HG03354 (cell line): ENCODE measurements around the gene CDT1.

ENCODE experiments used
- ATAC-seq: cut with Tn5 transposase; IDR thresholded peaks from one replicate; pipeline ENCODE4 v1.9.1; 2021; ENCODE audit warnings: mild to moderate bottlenecking; ENCODE audit not compliant: unreplicated experiment, poor library complexity, severe bottlenecking

The CDT1 gene

DNA sequence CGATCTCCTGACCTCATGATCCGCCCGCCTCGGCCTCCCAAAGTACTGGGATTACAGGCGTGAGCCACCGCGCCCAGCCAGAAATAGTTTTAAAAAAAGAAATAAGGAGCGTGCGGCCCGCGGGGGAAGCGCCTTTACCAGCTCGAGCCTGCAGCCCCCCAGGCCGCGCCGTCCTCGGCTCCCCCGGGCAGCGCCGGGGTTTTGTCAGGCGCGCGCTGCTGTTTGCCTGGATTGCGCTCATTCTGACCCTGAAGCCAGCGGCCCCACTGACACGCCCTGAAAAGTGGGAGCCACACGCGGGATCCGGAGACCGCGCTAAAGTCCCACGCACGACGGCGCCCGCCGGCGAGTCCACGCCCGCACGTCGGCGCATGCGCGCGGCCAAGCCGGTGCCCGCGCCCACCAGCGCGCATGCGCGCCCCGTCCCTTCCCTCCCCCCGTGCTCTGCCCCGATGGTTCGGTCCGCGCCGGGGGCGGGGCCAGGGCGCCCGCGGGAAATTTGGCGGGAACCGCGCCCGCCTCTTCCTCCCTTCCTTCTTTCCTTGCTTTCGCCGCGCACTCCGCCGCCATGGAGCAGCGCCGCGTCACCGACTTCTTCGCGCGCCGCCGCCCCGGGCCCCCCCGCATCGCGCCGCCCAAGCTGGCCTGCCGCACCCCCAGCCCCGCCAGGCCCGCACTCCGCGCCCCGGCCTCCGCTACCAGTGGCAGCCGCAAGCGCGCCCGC, at the start of gene CDT1:
TSS of gene CDT1 (plus strand) at position 526 of the 724 bp plus-strand sequence. CDS start at position 569, 43 bp downstream.
- peak; percentile 59 for ATAC-seq

DNA sequence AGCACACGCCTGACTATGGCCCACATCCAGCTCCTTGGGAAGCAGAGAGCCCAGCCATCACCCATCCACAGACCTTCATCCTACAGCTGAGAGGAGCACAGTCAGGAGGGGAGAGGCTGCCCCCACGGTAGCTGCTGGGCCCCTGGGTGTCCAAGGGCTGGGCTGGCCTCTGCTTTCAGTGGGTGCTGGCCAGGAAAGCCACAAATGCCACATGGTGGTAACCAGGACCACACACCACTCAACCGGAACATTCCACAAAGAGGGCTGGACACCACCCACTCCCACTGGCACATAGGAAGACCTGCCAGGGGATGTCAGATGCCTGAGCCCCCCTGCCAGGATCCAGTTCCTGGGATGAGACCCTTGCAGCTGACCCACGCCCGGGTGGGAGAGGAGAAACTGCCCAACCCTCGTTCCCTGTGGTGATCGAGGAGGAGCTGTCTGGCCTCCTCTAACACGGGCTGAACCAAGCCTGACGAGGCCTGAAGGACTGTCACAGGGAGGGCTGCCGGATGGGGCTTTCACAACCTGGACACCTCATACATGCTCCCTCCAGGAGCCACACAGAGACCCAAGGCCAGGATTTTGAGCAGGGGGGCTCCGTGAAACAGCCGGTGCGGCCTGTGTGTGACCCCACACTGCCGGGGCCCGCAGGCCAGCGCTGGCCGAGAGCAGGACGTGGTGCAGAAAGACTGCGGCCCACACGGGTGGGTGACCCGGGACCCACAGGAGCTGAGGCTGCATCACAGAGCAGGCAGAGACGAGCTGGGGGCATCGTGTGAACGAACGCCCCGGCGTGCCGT, 49.3 kb upstream of the CDT1 start:
- ATAC-seq: no peak

DNA sequence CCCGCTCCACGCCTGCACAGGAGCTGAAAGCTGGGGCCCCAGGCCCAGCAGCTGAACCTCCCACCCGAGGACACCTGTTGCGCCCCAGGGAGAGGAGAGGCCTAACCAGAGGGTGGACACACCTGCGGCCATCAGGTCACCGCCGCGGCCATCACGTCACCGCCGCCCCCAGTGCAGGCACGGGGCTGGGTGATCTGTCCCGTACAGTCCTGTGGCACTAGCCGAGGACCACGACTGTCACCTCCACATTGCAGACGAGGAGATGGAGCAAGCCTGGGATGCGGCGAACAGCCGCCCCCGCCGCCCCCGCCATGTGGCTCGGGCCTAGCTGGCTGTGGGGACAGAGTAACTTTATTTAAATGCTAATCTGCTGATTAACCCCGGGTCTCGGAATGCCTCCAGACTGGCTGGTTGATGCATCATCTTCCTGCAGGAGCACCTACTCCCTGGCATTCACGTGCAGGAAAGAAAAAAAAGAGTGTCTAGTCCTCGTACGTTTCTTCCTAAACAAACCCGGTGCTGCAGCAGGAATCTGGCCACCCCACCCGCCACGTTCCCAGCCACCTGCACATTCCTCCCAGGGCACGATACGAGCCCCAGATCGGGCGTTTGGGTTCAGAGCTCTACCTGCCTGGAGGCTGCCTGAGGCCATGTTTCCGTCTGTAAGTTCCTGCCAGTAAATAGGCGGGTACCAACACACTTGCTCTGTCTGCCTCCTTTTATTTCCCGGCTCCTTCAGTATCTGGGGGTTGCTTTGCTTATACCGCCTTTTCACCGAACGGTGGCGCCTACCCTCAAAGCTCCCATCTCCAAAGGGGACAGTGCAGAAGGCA, 48.5 kb upstream of the CDT1 start:
- no peak for ATAC-seq

DNA sequence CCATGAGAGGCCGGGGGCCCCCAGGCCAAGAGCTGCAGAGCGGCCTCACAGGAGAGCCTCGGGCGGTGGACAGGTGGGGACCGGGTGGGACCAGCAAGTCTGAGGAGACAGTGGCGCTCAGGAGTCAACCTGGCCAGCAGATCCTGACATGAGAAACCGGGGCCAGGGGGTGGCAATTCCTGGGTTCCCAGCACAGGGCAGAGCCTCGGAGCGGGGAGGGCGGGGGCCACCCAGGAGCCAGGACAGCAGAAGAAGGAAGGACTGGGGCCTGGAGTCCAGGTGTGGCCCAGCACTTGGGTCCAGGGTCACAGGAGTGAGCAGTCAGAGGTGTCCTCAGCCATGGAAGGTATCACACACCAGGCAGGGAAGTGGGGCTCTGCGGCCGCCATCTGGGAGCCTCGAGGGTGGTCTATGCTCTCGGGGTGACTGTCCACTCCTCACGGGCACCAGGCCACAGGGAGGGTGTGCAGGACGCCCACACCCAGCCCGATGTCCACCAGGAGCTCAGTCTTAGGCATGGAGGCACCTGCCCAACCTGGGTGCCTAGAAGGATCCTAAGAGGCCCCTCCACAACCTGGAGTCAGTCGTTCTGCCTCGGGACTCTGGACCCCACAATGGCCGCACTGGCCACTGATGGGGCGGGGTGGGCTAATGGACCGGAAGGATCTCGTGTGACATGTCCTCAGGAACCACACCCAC, 47.7 kb upstream of the CDT1 start:
- ATAC-seq: no peak

DNA sequence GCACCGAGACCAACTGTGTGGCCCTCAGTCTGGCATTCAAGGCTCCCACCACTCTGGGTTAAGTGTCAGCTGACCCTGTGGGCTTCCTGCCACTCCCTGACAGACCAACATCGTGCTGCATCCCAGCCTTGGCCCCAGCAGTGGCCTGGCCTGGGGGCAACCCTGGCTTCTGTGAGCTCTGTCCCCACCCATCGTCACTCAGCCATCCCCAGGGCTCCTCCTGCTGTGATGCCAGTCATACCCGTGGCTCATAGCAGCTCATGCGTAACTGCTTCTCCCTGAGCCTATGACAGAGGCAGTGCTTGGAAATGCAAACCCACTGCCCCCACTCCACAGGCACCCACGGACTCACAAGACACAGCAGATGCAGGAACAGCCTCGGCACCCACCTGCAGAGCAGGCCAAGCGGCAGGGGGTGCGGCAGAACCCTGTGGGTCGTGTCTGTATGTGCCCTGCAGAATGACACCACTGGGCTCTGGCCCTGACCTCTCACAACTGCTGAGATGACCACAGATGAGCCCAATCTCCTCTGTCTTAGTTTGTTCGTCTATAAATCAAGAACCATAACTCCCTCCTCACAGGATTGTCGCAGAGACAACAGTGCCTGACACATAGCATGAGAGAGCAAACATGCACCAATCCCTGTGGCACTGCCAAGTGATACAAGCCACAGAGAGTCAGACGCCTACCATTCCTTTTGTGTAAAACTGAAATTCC, 45.2 kb upstream of the CDT1 start:
- ATAC-seq: no peak

DNA sequence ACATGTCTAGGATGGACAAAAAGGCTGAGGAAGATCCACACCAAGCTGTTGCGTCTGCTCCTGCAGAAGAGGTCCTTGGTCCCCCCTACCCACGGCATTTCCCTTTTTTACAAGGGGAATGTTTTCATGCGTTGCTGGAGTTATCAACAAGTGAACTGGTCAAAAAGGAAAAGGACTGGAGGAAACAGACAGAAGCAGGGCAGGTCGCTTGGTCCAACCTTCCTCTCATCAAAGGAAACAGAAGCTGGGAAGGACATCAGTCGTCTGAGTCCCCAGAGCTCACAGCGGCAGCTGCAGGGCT, 44.7 kb upstream of the CDT1 start:
- ATAC-seq: no peak

DNA sequence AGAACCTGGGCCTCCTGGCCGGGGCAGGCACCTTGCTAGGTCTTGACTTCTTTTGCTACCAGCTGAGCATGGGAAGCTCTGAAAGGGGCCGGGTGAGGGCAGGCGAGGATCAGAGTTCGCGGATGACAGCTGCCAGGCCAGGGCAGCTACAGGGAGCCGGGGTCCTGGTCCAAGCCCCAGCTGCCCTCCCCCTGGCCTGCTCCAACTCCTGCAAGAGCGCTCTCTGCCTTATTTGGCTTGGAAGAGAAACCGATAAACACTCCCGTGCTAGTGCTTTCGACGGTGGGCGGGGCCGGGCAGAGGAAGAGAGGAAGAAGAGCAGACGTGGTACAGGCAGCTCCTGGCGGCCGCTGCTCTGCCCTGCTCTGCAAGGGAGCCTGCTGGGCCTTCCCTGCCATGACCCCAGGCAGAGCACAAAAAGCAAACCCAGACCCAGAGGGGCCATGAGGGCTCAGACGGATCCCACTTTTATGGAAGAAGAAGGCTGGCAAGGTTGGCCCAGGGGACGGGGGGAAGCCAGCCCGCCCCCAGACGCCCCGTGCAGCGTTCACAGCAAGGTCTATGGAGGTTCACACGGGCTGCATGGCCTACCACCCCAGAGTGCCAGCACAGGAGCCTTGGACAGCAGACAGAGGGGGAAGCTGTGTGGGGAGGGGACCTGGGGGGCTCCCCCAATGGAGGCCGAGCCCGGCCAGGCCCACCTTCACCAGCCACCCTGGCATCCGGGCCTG, 44.2 kb upstream of the CDT1 start:
- no peak for ATAC-seq

DNA sequence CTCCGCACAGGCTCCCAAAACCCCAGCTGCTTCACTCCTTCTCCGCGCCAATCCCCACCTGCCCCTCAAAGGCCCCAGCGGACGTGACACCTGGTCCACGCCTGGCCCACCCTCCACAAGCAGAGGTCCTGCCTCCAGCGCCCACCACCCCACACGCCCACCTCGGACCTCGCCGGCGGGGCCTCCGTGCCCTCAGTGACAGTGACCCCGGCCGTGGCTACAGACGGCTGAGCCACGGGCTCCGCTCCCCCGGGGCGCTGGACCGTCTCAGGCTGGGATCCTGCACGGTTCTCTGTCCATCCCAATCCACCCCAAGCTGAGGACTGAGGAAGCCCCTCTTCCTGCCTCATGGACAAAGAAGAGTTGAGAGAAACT, 43.6 kb upstream of the CDT1 start:
- no peak for ATAC-seq

DNA sequence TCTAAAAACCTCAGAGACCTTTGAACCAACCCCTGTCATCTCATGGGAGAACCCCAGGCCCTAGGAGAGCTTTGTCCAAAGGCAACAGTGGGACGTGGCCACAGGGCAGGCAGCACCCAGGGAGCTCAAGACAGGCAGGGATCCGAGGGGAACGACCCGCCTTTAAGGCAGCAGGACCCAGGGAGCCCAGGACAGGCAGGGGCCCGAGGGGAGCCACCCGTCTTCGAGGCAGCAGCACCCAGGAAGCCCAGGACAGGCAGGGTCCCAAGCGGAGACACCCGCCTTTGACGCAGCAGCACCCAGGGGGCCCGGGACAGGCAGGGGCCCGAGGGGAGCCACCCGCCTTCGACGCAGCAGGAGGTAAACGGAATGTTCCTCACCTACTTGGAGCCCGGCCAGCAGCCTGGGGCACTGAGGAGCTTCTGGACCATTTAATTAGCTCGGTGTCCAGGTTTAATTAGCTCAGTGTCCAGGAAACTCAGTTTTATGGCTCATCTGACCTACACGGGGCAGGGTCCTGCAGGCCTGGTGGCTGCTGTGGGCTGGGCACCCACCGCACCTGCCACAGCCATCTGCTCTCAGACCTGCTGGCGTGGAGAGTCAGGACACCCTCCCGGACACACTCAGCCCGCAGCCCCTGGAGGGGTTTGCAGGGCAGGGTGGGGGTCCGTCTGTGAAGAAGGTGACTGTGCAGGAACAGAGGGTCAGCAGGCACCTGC, 43.0 kb upstream of the CDT1 start:
- no peak for ATAC-seq

DNA sequence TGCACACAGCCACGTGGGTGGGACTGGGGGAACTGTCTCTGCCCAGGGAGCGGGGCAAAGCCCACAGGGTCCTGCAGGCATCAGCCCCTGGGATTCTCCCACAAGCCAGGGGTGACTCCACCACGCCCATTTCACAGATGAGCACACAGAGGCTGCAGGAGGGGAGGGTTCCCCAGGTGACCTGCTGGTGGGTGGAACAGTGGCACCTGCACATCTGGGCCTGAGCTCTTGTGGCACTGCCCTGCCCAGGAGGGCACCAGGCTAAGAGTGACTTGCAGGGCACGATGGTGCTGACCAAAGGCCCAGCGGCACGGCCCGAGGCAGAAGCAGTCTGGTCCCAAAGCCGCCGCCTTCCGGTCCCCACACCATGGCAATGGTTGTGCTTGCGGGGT, 42.5 kb upstream of the CDT1 start:
- no peak for ATAC-seq

DNA sequence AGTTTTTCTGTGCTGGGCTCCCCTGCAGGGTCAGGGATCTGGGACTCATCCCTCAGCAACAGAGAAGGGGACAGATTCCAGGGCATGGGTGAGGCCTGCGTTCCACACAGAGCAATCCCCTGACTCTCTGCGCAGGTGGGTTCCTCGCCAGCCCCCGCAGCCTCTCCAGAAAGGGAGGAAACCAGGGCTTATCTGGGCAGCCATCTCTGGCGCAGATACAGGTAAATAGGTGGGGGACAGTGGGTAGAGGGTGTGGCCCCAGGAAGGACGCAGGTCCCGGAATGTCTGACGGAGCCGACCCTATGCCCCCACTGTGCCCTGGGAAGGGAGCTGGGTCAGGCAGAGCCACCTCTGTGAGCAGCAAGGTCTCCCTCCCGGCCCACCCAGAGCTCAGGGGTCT, 41.8 kb upstream of the CDT1 start:
- no peak for ATAC-seq

DNA sequence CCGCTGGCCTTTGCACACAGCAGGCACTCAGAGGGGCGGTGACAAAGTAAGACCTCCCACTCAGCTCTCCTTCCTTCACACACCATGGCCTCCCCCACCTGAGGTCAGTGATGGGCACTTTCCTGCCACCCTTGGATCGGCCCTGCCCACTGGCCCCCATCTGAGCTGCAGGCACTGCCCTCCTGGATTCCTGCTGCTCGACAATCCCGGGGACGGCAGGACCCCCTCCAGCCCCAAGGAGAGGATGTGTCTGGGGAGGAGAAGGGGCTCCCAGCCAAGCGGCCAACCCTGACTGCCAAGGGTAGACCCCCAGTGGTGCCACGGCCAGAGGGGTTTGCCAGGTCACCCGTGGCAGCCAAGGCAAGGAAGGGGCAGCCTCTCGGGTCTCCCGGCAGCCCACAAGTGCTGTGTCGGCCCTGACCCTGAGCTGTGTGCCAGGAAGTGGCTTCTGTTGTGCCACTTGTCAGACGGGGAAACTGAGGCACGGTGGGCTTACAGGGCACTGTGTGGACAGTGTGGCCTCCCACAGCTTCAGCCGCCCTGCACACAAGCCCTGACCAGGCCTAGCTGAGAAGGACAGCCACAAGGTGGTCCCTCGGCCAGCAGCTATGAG, 41.2 kb upstream of the CDT1 start:
- ATAC-seq: no peak

DNA sequence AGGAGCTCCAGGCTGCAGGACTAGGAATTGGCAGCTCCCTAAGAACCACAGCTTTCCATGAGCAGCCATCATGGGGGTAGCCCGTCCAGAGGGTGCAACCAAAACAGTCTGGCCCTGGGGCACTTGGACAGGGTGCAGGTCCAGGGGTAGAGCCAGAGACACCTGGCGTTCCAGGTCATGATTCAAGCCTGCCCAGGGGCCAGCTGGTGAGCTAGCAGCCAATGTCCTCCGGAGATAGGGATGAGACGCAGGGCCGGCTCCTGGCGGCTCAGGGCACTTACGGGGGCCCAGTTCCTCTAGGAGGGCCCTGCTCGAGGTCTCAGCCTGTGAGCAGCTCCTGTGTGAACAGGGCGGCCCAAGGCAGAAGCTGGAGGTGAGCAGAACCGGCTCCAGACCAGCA, 40.6 kb upstream of the CDT1 start:
- ATAC-seq: no peak

DNA sequence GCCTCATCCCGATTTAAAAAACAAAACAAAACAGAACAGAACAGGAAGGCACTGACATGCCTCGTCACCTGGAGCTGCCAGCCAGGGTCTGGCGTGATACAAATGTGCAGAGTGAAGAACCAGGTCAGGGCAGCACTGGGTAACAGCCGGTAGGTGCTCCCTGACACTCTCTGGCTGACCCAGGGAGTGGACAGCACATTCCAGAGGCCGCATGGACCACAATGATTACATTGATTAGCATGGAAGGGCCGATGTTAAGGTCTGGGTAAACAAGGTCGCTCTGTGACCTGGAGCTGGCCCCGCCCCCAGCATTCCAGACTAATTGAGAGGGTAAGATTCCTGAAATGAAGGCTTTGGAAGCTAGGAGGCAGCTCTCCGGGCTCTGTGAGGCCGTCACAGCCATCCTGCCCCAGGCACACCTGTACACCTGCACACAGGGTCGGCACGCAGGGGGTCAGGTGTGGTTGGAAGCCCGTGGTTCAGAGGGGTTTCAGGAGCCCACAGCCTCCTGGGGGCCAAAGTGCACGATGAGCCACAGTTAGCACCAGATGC, 40.0 kb upstream of the CDT1 start:
- no peak for ATAC-seq

DNA sequence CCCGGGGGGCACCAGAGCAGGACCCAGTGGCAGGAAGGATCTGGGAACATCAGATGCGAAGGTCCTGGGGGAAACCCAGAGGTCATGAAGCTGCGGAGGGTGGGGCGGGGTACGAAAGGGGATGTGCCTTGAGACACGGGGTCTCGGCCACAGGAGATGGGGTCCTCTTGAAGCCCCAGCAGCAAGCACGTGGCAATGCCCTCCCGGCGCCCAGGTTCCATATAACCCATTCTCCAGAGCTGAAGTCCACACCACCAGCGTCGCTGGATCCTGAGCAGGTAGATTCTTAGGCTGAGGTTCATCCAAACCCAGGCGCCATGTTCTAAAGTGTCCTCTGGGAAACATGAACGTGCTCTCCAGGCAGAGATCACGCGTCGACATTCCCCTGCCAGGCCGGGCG, 39.5 kb upstream of the CDT1 start:
- no peak for ATAC-seq

DNA sequence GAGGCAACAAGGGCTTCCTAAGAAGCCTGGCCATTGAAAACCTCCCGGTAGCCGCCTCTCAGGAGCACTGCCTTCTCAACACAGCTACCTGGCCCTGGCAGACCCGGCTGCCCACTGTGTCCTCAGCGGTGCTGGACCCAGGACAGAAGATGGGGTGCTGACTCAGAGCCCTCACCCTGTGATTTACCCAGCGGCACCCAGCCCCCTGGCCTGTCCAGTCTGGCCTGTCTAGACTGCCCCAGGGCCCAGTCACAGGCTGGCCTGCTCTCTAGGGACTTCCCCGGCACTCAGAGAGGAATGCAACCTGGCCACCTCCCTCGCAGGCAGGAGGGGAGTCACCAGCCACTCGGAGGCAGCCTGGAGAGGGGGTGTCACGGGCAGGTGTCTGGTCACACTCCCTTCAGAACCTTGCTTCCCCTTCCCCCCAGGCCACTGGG, 38.7 kb upstream of the CDT1 start:
- no peak for ATAC-seq

DNA sequence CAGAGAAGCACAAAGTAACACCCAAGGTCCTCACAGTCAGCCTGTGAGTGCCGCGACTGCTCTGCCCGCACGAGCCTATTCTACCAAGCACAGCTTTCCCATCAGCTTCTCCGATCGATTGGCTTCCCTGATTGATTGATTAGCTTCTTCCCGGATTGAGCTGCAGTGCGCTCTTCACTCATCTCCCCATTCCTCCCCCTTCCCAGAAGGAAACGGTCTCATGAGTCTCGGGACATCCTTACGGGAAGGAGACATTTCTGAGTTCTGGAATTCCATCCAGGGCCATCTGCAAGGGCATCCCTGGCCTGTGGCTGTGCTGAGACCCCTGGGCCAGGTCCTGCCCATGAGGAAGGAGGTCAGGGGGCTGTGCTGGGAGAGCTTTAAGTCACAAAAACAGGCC, 36.6 kb upstream of the CDT1 start:
- no peak for ATAC-seq
